ENCODE data around the gene MDFIC2. TPM values are rescaled to one million over a fixed set of nuclear protein-coding genes. Genes with fewer than 3 reads are reported as not detected.
"Not testable (repeated sequence)": the region's sequence is repeated elsewhere in the genome, so short reads cannot be mapped to it uniquely, and the experiment has no call there.

Gene MDFIC2
- polyA plus RNA-seq, 2 of the 4 experiments (the other 2 are of a cell fraction), result not detected

GRCh38 chr3:70298385-70298784 is 14.1 kb downstream of the MDFIC2 start (continued):
- no peak for TF ChIP-seq CTCF (IDR thresholded peaks at IDR 0.05)
- no peak for TF ChIP-seq TP53 (CRISPR knock-in tag; IDR thresholded peaks at IDR 0.05)
- no peak for TF ChIP-seq HES2 (IDR thresholded peaks at IDR 0.05)
- TF ChIP-seq ATOH8 (CRISPR knock-in tag; IDR thresholded peaks at IDR 0.05; ENCODE audit: low read depth), result no peak

- ChIA-PET CTCF (no interaction called here), POLR2A (no interaction called here)
- no peak overlapping the region for H3K4me3 ChIP-seq
- H3K4me2 ChIP-seq, result no peak overlapping the region
- TF ChIP-seq POLR2AphosphoS2 (conservative IDR thresholded peaks at IDR 0.05; ENCODE audit: low read length) (no peak), MAFK (IDR thresholded peaks at IDR 0.05; ENCODE audit: partially characterized antibody) (no peak), ESRRA (IDR thresholded peaks at IDR 0.05; ENCODE audit: borderline replicate concordance, low read length) (no peak), NFE2L2 (conservative IDR thresholded peaks at IDR 0.05; ENCODE audit: low read length) (no peak), NR3C1 (IDR thresholded peaks at IDR 0.05) (no peak), HOXB5 (CRISPR knock-in tag; IDR thresholded peaks at IDR 0.05) (no peak), POLR2A (IDR thresholded peaks at IDR 0.05; ENCODE audit: low read length) (no peak), SMC3 (IDR thresholded peaks at IDR 0.05) (no peak), E2F6 (IDR thresholded peaks at IDR 0.05; ENCODE audit: borderline replicate concordance, low read depth) (no peak), KDM5A (IDR thresholded peaks at IDR 0.05) (no peak), CEBPB (IDR thresholded peaks at IDR 0.05) (no peak), ZSCAN20 (CRISPR knock-in tag; IDR thresholded peaks at IDR 0.05) (no peak), HOXA7 (CRISPR knock-in tag; IDR thresholded peaks at IDR 0.05) (no peak)
- no peak overlapping the region for H3K27ac ChIP-seq
- H3K4me1 ChIP-seq, result no peaks in the 10 kb centered on the region
- 97% methylated on average over 2 of the region's 2 CpGs for WGBS (ENCODE audit: missing lambda C conversion rate)
- ATAC-seq (no peak), DNase-seq (ENCODE audit: low read depth in 1 of 2, low spot score in 1 of 2) (no peak), FAIRE-seq (no peak)
- no peaks in the 10 kb centered on the region for H3K9me3 ChIP-seq
These were observed 21.3 kb downstream of the MDFIC2 start for GRCh38 chr3:70291097-70291482.

GRCh38 chr3:70290431-70291096 is 21.9 kb downstream of the MDFIC2 start:
- H3K4me3 ChIP-seq; H3K27ac ChIP-seq; FAIRE-seq; DNase-seq (ENCODE audit: low read depth in 1 of 2, low spot score in 1 of 2); H3K4me2 ChIP-seq; POLR2A ChIA-PET; H3K4me1 ChIP-seq; ATAC-seq; H3K9me3 ChIP-seq: not testable (repeated sequence)
- 95% methylated on average over 30 of the region's 32 CpGs for WGBS (ENCODE audit: missing lambda C conversion rate)
- CTCF ChIA-PET, result interaction anchor here (0.9 kb wide), 1 partner anchor 9 kb away, joined by 3 read pairs; no protein-coding TSS in a partner anchor

- peak overlapping the region; percentile 69 for H3K4me2 ChIP-seq
- H3K9me3 ChIP-seq, result peaks cover 5% of the 10 kb centered on the region; the same call in 2 of the 3 replicates
- peaks cover 37% of the 10 kb centered on the region for H3K4me1 ChIP-seq
- H3K4me3 ChIP-seq, result no peak overlapping the region
- CTCF ChIA-PET, result interaction anchor here (1.2 kb wide), 1 partner anchor 9 kb away, joined by 3 read pairs; no protein-coding TSS in a partner anchor
- POLR2A ChIA-PET, result interaction anchor here (1.0 kb wide), 1 partner anchor 33 kb away, joined by 3 read pairs; no protein-coding TSS in a partner anchor
- DNase-seq (ENCODE audit: low read depth in 1 of 2, low spot score in 1 of 2), result peak; percentile 53 to 90
- WGBS (ENCODE audit: missing lambda C conversion rate), result 0% methylated on average over 2 of the region's 2 CpGs
- FAIRE-seq, result peak; percentile 83
- H3K27ac ChIP-seq, result peak overlapping the region; percentile 90 to 91
- peak; percentile 89 to 94 for ATAC-seq
- TF ChIP-seq BCL3 (IDR thresholded peaks at IDR 0.05) (0 out of 3 replicates have a peak, but pooled peaks have one; percentile 33), ZNF302 (CRISPR knock-in tag; IDR thresholded peaks at IDR 0.05) (peak; percentile 77), CEBPB (IDR thresholded peaks at IDR 0.05) (peak in 1 of 2 experiments; percentile 71; a peak in 2 of 4 replicates), PHF8 (IDR thresholded peaks at IDR 0.05; ENCODE audit: borderline replicate concordance, low read depth) (no peak), ZSCAN20 (CRISPR knock-in tag; IDR thresholded peaks at IDR 0.05) (no peak), ZFP36 (IDR thresholded peaks at IDR 0.05; ENCODE audit: borderline replicate concordance, partially characterized antibody) (no peak), FOXS1 (CRISPR knock-in tag; IDR thresholded peaks at IDR 0.05) (peak; percentile 87; the same call in 1 of the 2 replicates), MAZ (IDR thresholded peaks at IDR 0.05; ENCODE audit: borderline replicate concordance, low read depth, low read length) (no peak), RAD21 (conservative IDR thresholded peaks at IDR 0.05 in 1 of 2, IDR thresholded peaks at IDR 0.05 in 1 of 2) (peak; percentile 47 to 49), GATA3 (IDR thresholded peaks at IDR 0.05; ENCODE audit: borderline replicate concordance) (peak; percentile 90), USF2 (IDR thresholded peaks at IDR 0.05) (no peak), EP300 (IDR thresholded peaks at IDR 0.05) (peak in 1 of 2 experiments; percentile 54; a peak in 2 of 5 replicates)
These were observed 30.8 kb downstream of the MDFIC2 start for GRCh38 chr3:70281663-70282062.
